ENCODE measurements around the gene ELMO1. TPM values are rescaled to one million over a fixed set of nuclear protein-coding genes. Genes with fewer than 3 reads are reported as not detected.

ELMO1 gene
- total RNA-seq, 1 donor from 2014 or later, result 132 TPM

GRCh38 chr7:37102518-37103137, 346.0 kb downstream of the ELMO1 start:
- H3K9me3 Mint-ChIP-seq, result no peaks in the 10 kb centered on the region
- intact Hi-C loops (cut with micrococcal nuclease), result no loop called here
- POLR2A ChIA-PET, result no interaction called here
- DNase-seq (no peak), ATAC-seq (ENCODE audit: low read depth) (no peak)
- H3K4me3 Mint-ChIP-seq, result no peak overlapping the region
- no peak for TF ChIP-seq CTCF (IDR thresholded peaks at IDR 0.05)
- peaks cover 33% of the 10 kb centered on the region for H3K36me3 Mint-ChIP-seq (ENCODE audit: low read depth)
- peaks cover 12% of the 10 kb centered on the region for H3K4me1 Mint-ChIP-seq
- no peak overlapping the region for H3K27ac Mint-ChIP-seq
- H3K27me3 Mint-ChIP-seq, result no peaks in the 10 kb centered on the region
- CTCF ChIA-PET, result no interaction called here

GRCh38 chr7:37100735-37101331, 347.8 kb downstream of the ELMO1 start:
- CTCF ChIA-PET, result no interaction called here

GRCh38 chr7:37098762-37099161, 349.9 kb downstream of the ELMO1 start:
- ChIA-PET POLR2A (no interaction called here), CTCF (no interaction called here)
- TF ChIP-seq CTCF (IDR thresholded peaks at IDR 0.05), result no peak
- H3K27me3 Mint-ChIP-seq, result no peaks in the 10 kb centered on the region
- intact Hi-C loops (cut with micrococcal nuclease), result no loop called here
- ATAC-seq (ENCODE audit: low read depth) (no peak), DNase-seq (no peak)
- no peak overlapping the region for H3K27ac Mint-ChIP-seq
- peaks cover 3% of the 10 kb centered on the region for H3K4me1 Mint-ChIP-seq
- no peaks in the 10 kb centered on the region for H3K9me3 Mint-ChIP-seq
- H3K4me3 Mint-ChIP-seq, result no peak overlapping the region
- H3K36me3 Mint-ChIP-seq (ENCODE audit: low read depth), result peaks cover 57% of the 10 kb centered on the region

More at GRCh38 chr7:37100735-37101331, 347.8 kb downstream of the ELMO1 start:
- Mint-ChIP-seq H3K27ac (no peak overlapping the region), H3K27me3 (no peaks in the 10 kb centered on the region), H3K36me3 (ENCODE audit: low read depth) (peaks cover 38% of the 10 kb centered on the region), H3K4me3 (no peak overlapping the region), H3K4me1 (no peaks in the 10 kb centered on the region), H3K9me3 (no peaks in the 10 kb centered on the region)
- POLR2A ChIA-PET, result no interaction called here
- intact Hi-C loops (cut with micrococcal nuclease), result no loop called here
- DNase-seq (no peak), ATAC-seq (ENCODE audit: low read depth) (no peak)
- TF ChIP-seq CTCF (IDR thresholded peaks at IDR 0.05), result no peak

GRCh38 chr7:37097983-37098382, 350.7 kb downstream of the ELMO1 start:
- H3K36me3 Mint-ChIP-seq (ENCODE audit: low read depth), result peaks cover 61% of the 10 kb centered on the region
- CTCF ChIA-PET, result no interaction called here

GRCh38 chr7:37097276-37097675, 351.4 kb downstream of the ELMO1 start:
- DNase-seq, result no peak
- Mint-ChIP-seq H3K27ac (no peak overlapping the region), H3K4me3 (no peak overlapping the region), H3K27me3 (no peaks in the 10 kb centered on the region), H3K4me1 (peaks cover 3% of the 10 kb centered on the region), H3K9me3 (peaks cover 4% of the 10 kb centered on the region), H3K36me3 (ENCODE audit: low read depth) (peaks cover 66% of the 10 kb centered on the region)
- ATAC-seq (ENCODE audit: low read depth), result no peak
- intact Hi-C loops (cut with micrococcal nuclease), result no loop called here
- CTCF ChIA-PET, result no interaction called here
- POLR2A ChIA-PET, result no interaction called here
- TF ChIP-seq CTCF (IDR thresholded peaks at IDR 0.05), result no peak

More at GRCh38 chr7:37097983-37098382, 350.7 kb downstream of the ELMO1 start:
- H3K4me1 Mint-ChIP-seq, result peaks cover 3% of the 10 kb centered on the region
- POLR2A ChIA-PET, result no interaction called here
- no peaks in the 10 kb centered on the region for H3K27me3 Mint-ChIP-seq
- TF ChIP-seq CTCF (IDR thresholded peaks at IDR 0.05), result no peak
- no peaks in the 10 kb centered on the region for H3K9me3 Mint-ChIP-seq
- H3K27ac Mint-ChIP-seq, result no peak overlapping the region
- no peak overlapping the region for H3K4me3 Mint-ChIP-seq
- ATAC-seq (ENCODE audit: low read depth) (no peak), DNase-seq (no peak)
- intact Hi-C loops (cut with micrococcal nuclease), result no loop called here

All from activated B cell treated with CpG ODN at 0.5 μM for 24 hours (primary cell).